GM21381 (cell line): ENCODE results near the gene SMARCB1.

Experiments used
- ATAC-seq: cut with Tn5 transposase; IDR thresholded peaks from one replicate; pipeline ENCODE4 v1.9.1; 2021; ENCODE audit warnings: mild to moderate bottlenecking, moderate library complexity; ENCODE audit not compliant: unreplicated experiment

The SMARCB1 gene

GRCh38 chr22:23779731-23780130 is 7.0 kb upstream of the SMARCB1 start:
- no peak for ATAC-seq

DNA sequence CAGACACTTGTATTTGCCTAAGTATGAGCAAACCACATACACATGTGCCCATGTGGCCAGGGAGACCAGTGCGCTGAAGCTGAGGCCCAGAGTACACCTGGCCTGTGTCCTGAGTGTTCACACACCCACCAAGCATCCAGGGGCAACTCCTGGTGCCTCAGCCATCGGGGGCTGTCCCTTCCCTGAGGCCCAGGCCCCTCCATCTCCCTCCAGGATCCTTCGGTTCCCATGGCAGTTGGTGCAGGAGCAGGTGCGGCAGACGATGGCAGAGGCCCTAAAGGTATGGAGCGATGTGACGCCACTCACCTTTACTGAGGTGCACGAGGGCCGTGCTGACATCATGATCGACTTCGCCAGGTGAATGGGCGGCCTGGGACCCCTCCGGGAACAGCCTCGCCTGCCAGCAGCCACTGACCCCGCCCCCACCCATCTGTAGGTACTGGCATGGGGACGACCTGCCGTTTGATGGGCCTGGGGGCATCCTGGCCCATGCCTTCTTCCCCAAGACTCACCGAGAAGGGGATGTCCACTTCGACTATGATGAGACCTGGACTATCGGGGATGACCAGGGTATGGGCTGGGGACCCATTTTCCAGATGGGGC is 6.5 kb upstream of the SMARCB1 start:
- ATAC-seq, result no peak

DNA sequence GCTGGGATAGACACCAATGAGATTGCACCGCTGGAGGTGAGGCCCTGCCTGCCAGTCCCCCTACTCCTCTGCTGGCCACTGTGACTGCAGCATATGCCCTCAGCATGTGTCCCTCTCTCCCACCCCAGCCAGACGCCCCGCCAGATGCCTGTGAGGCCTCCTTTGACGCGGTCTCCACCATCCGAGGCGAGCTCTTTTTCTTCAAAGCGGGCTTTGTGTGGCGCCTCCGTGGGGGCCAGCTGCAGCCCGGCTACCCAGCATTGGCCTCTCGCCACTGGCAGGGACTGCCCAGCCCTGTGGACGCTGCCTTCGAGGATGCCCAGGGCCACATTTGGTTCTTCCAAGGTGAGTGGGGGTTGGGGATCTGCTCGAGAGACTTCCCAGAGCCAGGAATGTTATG is 5.7 kb upstream of the SMARCB1 start:
- no peak for ATAC-seq

DNA sequence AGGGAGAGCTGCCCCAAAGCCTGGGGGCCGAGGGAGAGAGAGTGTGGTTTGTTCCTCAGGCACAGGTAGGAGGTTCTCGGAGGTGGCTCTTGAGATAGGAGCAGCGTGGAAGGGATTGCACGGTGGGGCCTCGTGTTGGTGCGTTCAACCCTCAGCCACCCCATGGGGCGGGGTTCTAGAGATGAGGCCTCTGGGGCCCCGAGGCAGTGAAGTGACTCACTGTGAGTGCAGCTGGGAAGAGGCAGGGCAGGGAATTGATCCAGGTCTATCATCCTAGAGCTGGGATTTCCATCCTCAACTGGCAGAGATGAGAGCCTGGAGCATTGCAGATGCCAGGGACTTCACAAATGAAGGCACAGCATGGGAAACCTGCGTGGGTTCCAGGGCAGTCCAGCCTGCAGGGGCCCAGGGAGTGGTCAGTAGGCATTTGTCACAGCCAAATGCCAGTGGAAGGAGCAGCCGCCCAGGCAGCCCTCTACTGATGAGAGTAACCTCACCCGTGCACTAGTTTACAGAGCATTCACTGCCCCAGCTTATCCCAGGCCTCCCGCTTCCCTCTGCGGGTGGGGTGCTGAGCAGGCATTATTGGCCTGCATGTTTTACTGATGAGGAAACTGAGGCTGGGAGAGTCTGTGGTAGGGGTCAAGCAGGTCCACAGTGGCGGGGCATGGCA is 5.1 kb upstream of the SMARCB1 start:
- ATAC-seq, result no peak

DNA sequence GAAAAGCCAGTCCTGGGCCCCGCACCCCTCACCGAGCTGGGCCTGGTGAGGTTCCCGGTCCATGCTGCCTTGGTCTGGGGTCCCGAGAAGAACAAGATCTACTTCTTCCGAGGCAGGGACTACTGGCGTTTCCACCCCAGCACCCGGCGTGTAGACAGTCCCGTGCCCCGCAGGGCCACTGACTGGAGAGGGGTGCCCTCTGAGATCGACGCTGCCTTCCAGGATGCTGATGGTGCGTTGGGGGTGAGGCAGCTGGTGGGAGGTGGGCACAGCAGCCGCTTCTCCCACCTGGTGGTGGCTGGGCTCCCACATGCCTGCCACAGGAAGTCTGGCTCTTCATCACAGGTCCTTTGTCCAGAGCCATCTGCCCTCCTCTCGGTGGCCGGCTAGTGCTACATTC is 4.5 kb upstream of the SMARCB1 start:
- ATAC-seq, result no peak

DNA sequence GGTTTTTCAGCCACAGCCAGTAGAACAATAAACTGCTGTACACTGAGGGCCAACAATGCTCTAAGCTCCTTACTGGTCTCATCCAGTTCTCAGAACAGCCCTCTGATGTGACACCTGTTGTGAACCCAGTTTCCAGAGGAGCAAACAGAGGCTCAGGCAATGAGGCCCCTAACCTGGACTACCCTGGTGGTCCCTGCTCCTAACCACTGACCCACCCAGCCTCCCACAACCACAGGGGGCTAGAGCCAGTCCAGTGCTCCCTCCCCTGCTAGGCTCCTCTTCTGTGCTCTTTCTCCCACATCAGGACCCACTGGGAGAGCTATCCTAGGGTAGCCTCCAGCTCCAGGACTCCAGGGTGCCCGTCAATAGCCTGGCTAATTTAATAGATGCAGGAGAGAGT is 4.1 kb upstream of the SMARCB1 start:
- ATAC-seq, result no peak

DNA sequence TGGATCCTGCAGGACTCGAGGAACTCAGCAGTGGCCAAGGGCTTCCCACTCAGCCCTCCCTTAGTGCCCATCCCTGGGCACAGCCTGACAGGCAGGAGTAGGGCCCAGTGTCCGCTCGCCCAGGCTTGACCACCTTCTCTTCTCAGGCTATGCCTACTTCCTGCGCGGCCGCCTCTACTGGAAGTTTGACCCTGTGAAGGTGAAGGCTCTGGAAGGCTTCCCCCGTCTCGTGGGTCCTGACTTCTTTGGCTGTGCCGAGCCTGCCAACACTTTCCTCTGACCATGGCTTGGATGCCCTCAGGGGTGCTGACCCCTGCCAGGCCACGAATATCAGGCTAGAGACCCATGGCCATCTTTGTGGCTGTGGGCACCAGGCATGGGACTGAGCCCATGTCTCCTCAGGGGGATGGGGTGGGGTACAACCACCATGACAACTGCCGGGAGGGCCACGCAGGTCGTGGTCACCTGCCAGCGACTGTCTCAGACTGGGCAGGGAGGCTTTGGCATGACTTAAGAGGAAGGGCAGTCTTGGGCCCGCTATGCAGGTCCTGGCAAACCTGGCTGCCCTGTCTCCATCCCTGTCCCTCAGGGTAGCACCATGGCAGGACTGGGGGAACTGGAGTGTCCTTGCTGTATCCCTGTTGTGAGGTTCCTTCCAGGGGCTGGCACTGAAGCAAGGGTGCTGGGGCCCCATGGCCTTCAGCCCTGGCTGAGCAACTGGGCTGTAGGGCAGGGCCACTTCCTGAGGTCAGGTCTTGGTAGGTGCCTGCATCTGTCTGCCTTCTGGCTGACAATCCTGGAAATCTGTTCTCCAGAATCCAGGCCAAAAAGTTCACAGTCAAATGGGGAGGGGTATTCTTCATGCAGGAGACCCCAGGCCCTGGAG is 3.3 kb upstream of the SMARCB1 start:
- no peak for ATAC-seq

DNA sequence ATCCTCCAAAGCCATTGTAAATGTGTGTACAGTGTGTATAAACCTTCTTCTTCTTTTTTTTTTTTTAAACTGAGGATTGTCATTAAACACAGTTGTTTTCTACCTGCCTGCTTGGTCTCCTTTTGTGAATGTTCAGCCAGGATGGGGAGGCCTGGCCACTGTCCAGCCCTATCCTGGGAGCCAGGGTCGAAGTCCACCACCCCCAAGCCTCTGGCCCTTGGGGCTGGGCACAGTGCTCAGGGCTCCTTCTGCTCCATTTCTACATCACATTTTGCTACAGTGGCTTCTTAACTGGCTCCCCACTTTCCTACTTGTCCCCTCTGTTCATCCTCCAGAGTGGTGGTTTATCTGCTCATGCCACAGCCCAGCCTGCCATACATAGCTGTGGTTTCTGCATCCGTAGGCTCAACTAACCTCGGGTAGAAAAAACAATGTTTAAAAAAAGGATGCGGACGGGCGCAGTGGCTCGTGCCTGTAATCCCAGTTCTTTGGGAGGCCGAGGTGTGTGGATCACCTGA is 2.5 kb upstream of the SMARCB1 start:
- no peak for ATAC-seq

DNA sequence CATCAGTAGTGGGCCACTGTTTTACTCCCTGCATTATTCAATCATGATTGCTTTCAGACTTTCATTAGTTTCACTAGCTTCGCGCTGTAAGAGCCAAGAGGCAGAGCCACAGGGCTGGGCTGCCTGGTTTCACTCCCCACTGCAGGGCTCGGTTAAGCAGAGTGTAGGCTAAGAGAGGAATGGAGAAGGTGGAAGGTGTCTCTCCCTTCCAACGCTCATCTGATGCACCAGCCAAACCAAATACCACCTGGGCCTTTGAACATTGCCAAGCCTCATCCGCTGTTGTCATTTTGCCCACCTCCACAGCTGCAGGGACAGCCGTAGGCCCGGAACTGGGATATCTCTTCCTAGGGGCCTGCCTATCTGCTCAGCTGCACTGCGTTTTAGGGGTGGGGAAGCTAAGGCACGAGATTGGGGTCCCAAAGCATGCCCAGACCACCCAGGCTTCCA is 480 bp upstream of the SMARCB1 start:
- ATAC-seq, result no peak

DNA sequence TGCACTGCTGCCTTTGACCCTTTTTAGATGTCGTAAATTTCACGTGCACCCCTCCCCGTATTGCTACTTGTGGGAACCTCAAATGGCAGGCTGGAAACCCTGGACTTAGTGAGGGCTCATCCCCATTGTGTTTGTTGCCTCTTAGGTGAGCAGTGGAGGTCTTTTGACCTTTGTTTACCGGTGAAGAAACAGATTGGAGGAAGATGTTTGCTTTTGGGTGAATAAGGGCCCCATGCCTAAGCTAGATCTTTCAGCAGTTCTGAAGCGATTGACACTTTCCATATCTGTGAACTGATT is 782 bp downstream of the SMARCB1 start:
- ATAC-seq, result no peak

GRCh38 chr22:23787910-23788309 is 1.1 kb downstream of the SMARCB1 start:
- no peak for ATAC-seq

DNA sequence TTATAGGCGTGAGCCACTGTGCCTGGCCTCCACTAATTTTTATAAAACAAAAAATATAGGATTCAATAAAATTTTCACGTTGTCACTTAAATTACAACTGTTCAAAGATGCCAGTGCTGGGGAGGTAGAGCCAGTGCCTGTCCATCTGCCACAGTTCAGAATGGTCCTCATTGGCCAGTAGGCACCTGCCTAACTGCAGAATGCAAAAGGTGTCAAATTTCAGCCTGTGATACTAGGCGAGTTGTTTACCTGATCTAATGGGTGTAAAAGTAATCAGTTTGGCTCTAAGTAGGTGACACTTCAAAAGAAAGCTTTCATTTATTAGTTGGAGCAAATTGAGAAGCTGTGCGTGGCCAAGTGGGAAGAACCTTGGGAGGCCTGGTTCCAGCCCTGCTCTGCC is 2.4 kb downstream of the SMARCB1 start:
- ATAC-seq, result no peak

DNA sequence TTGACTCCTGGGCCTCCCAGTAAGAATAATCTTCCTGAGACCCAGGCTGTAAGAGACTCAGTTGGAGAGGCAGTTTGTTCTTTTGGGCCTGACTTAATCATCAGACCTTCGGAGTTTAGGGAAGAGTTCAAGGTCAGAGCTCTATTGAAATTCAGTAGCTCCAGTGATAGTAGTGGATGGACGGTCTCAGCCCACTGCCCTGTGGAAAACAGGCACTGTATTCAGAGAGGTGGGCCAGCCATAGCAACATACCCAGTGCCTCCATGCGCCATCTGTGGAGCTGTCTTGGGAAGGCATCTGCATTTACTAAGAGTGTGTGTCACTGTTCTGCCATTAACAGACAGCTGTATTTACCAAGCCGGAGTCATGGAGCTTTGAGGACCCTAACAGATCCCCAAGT is 2.9 kb downstream of the SMARCB1 start:
- ATAC-seq, result no peak

DNA sequence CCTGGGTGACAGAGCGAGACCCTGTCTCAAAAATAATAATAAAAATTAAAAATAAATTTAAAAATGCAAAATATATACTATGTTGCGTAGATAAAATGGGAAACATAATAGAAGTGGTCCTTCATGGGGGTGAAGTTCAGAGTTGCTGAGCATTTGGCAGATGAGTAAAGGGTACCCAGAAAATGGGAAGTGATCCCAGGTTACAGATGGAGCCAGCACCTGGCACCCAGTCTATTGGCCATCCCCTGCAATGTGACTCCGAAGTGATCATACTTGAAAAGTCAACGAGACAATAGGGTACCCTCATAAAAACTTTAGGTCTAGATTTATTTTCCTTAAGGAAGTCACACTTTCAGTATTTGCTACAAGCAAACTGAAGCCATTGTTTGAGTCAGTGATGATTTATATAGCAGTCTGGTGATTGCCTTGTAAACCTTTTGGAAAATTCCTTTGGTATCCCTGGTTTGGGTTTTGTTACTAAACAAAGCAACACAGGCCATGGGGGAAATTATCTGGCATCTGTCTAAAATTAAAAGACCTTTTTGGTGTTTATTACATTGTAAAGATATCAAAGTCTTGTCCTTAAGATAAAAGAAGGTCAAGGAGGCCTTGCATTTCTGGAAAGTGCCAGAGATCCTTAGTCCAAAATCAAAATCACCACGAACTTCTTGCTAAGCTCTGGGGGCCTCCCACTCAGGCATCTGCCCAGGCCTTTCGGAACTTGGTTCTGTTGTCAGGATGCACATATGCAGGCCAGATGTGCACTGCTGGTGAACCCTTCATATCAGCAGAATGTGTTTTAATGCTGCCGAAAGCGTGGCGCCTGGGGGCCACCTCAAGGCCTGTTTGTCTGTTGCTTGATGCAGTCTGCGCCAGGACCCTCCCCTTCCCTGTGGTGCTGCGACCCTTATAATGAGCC is 4.3 kb downstream of the SMARCB1 start:
- no peak for ATAC-seq

GRCh38 chr22:23791738-23792645 is 5.2 kb downstream of the SMARCB1 start:
- ATAC-seq, result no peak

GRCh38 chr22:23793326-23793725 is 6.6 kb downstream of the SMARCB1 start:
- no peak for ATAC-seq

- ATAC-seq, result no peak
These were observed 9.7 kb downstream of the SMARCB1 start for GRCh38 chr22:23796461-23796860.

DNA sequence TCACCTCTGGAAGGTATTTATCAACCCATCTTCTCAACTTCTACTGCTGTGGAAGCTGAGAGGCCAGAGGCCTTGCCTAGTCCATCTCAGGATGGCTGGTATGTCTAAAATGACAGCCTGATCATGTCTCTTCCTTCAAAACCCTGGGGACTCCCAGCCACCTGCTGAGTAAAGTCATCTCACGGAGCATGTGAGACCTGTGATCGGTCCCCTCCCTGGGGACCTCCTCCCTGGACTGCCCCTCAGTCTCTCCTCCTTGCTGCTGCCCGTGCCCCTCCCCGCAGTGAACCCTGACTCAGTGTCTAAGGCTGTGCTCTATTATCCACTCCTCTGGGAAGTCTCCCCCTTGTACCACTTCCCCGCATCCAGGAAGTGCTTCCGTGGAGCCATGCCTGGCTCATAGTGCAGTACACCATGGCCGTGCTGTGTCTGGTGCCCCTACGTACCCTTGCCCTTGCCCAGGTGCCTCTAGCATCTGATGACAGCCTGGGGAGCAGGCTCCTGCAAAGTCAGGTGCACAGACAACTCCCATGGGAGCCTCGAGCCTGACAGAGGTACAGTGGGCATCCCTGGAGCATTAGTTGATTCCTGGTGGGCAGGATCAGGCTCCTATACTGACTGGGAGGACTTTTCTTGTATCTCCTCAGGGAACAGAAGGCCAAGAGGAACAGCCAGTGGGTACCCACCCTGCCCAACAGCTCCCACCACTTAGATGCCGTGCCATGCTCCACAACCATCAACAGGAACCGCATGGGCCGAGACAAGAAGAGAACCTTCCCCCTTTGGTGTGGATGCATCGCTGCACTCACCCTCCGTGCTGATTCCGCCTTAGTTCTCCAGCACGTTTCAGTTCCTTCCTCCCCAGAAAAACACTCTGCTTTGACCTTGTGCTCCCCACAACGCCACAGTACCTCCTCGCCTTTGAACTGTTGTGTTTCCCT is 13.8 kb downstream of the SMARCB1 start:
- peak; percentile 55 for ATAC-seq
